ENCODE data around the gene CALML4. TPM values are rescaled to one million over a fixed set of nuclear protein-coding genes. Genes with fewer than 3 reads are reported as not detected.
"Not testable (repeated sequence)": the region's sequence is repeated elsewhere in the genome, so short reads cannot be mapped to it uniquely, and the experiment has no call there.

The CALML4 gene
- total RNA-seq, 2 donors from 2014 or later = 6.0 to 7.0 TPM

GRCh38 chr15:68230157-68231100, 25.3 kb upstream of the CALML4 start:
- Mint-ChIP-seq H3K36me3 (ENCODE audit: insufficient read depth in 2 of 2) (peaks cover 0 to 5% of the 10 kb centered on the region in 2 donors), H3K27ac (peak overlapping the region; percentile 78), H3K4me3 (peak overlapping the region; percentile 94 to 97), H3K27me3 (ENCODE audit: low read depth) (no peaks in the 10 kb centered on the region), H3K4me1 (ENCODE audit: low read depth) (peaks cover 54% of the 10 kb centered on the region), H3K9me3 (no peaks in the 10 kb centered on the region)
- no peak for ATAC-seq (replicated peaks in 1 of 2)
- no peak for DNase-seq

- peaks cover 63% of the 10 kb centered on the region for H3K4me1 Mint-ChIP-seq (ENCODE audit: low read depth)
- H3K27me3 Mint-ChIP-seq (ENCODE audit: low read depth) = no peaks in the 10 kb centered on the region
- H3K27ac Mint-ChIP-seq = peak within 1 kb of the TSS; percentile 78
- H3K9me3 Mint-ChIP-seq = no peaks in the 10 kb centered on the region
- peaks cover 0 to 8% of the 10 kb centered on the region in 2 donors for H3K36me3 Mint-ChIP-seq (ENCODE audit: insufficient read depth in 2 of 2)
- ATAC-seq (replicated peaks in 1 of 2) (peak; percentile 91 to 92), DNase-seq (peak; percentile 84 to 87)
- peak within 1 kb of the TSS; percentile 95 to 97 for H3K4me3 Mint-ChIP-seq
Observed at GRCh38 chr15:68229386-68230156, 24.4 kb upstream of the CALML4 start, which contains the start of gene CLN6. CLN6 (minus strand) TSS chr15:68229728; CDS start chr15:68229584, 144 bp downstream.

GRCh38 chr15:68228971-68229385, 23.8 kb upstream of the CALML4 start:
- DNase-seq = peak in 1 of 2 donors; percentile 25

GRCh38 chr15:68228143-68228970, 23.2 kb upstream of the CALML4 start:
- peak overlapping the region; percentile 76 for H3K27ac Mint-ChIP-seq
- ATAC-seq (replicated peaks in 1 of 2) (no peak), DNase-seq (no peak)
- H3K27me3 Mint-ChIP-seq (ENCODE audit: low read depth) = no peaks in the 10 kb centered on the region
- peak overlapping the region; percentile 95 to 97 for H3K4me3 Mint-ChIP-seq
- no peaks in the 10 kb centered on the region for H3K9me3 Mint-ChIP-seq
- peaks cover 0 to 8% of the 10 kb centered on the region in 2 donors for H3K36me3 Mint-ChIP-seq (ENCODE audit: insufficient read depth in 2 of 2)
- H3K4me1 Mint-ChIP-seq (ENCODE audit: low read depth) = peaks cover 63% of the 10 kb centered on the region

More at GRCh38 chr15:68228971-68229385, 23.8 kb upstream of the CALML4 start:
- Mint-ChIP-seq H3K36me3 (ENCODE audit: insufficient read depth in 2 of 2) (peaks cover 0 to 8% of the 10 kb centered on the region in 2 donors), H3K9me3 (no peaks in the 10 kb centered on the region), H3K4me3 (peak overlapping the region; percentile 95 to 97), H3K4me1 (ENCODE audit: low read depth) (peaks cover 63% of the 10 kb centered on the region), H3K27ac (peak overlapping the region; percentile 76), H3K27me3 (ENCODE audit: low read depth) (no peaks in the 10 kb centered on the region)
- peak in 1 of 2 donors; percentile 0 for ATAC-seq (replicated peaks in 1 of 2)

GRCh38 chr15:68227643-68228142, 22.6 kb upstream of the CALML4 start:
- DNase-seq (no peak), ATAC-seq (replicated peaks in 1 of 2) (no peak)
- Mint-ChIP-seq H3K27me3 (ENCODE audit: low read depth) (no peaks in the 10 kb centered on the region), H3K36me3 (ENCODE audit: insufficient read depth in 2 of 2) (peaks cover 0 to 8% of the 10 kb centered on the region in 2 donors), H3K4me3 (peak overlapping the region; percentile 95 to 97), H3K4me1 (ENCODE audit: low read depth) (peaks cover 63% of the 10 kb centered on the region), H3K27ac (no peak overlapping the region), H3K9me3 (no peaks in the 10 kb centered on the region)

GRCh38 chr15:68225442-68225841, 20.3 kb upstream of the CALML4 start:
- H3K4me3 Mint-ChIP-seq = not testable (repeated sequence)

GRCh38 chr15:68224546-68225250, 19.6 kb upstream of the CALML4 start:
- Mint-ChIP-seq H3K27me3 (ENCODE audit: low read depth) (no peaks in the 10 kb centered on the region), H3K36me3 (ENCODE audit: insufficient read depth in 2 of 2) (peaks cover 0 to 8% of the 10 kb centered on the region in 2 donors), H3K4me1 (ENCODE audit: low read depth) (peaks cover 42% of the 10 kb centered on the region), H3K27ac (peak overlapping the region; percentile 50), H3K4me3 (peak overlapping the region in 1 of 2 donors; percentile 53), H3K9me3 (no peaks in the 10 kb centered on the region)
- ATAC-seq (replicated peaks in 1 of 2) (no peak), DNase-seq (no peak)

More at GRCh38 chr15:68225442-68225841, 20.3 kb upstream of the CALML4 start:
- H3K36me3 Mint-ChIP-seq (ENCODE audit: insufficient read depth in 2 of 2); ATAC-seq (replicated peaks in 1 of 2); H3K27ac Mint-ChIP-seq; H3K9me3 Mint-ChIP-seq; H3K27me3 Mint-ChIP-seq (ENCODE audit: low read depth); DNase-seq: not testable (repeated sequence)
- peaks cover 49% of the 10 kb centered on the region for H3K4me1 Mint-ChIP-seq (ENCODE audit: low read depth)

GRCh38 chr15:68224108-68224507, 19.0 kb upstream of the CALML4 start:
- ATAC-seq (replicated peaks in 1 of 2) = no peak
- Mint-ChIP-seq H3K27me3 (ENCODE audit: low read depth) (no peaks in the 10 kb centered on the region), H3K4me1 (ENCODE audit: low read depth) (peaks cover 41% of the 10 kb centered on the region), H3K36me3 (ENCODE audit: insufficient read depth in 2 of 2) (peaks cover 0 to 8% of the 10 kb centered on the region in 2 donors), H3K4me3 (no peak overlapping the region), H3K27ac (no peak overlapping the region), H3K9me3 (no peaks in the 10 kb centered on the region)
- no peak for DNase-seq

- no peak for ATAC-seq (replicated peaks in 1 of 2)
Observed at GRCh38 chr15:68223171-68223570, 18.0 kb upstream of the CALML4 start.

GRCh38 chr15:68222432-68222743, 17.3 kb upstream of the CALML4 start:
- not testable (repeated sequence) for ATAC-seq (replicated peaks in 1 of 2); H3K27ac Mint-ChIP-seq; H3K4me3 Mint-ChIP-seq; H3K27me3 Mint-ChIP-seq (ENCODE audit: low read depth); DNase-seq; H3K36me3 Mint-ChIP-seq (ENCODE audit: insufficient read depth in 2 of 2); H3K9me3 Mint-ChIP-seq
- H3K4me1 Mint-ChIP-seq (ENCODE audit: low read depth) = peaks cover 26% of the 10 kb centered on the region

More at GRCh38 chr15:68223171-68223570, 18.0 kb upstream of the CALML4 start:
- Mint-ChIP-seq H3K4me3 (no peak overlapping the region), H3K27me3 (ENCODE audit: low read depth) (no peaks in the 10 kb centered on the region), H3K9me3 (no peaks in the 10 kb centered on the region), H3K36me3 (ENCODE audit: insufficient read depth in 2 of 2) (peaks cover 2 to 3% of the 10 kb centered on the region in 2 donors), H3K27ac (no peak overlapping the region), H3K4me1 (ENCODE audit: low read depth) (peaks cover 34% of the 10 kb centered on the region)
- DNase-seq = no peak

- not testable (repeated sequence) for DNase-seq; H3K27ac Mint-ChIP-seq; ATAC-seq (replicated peaks in 1 of 2); H3K4me3 Mint-ChIP-seq; H3K36me3 Mint-ChIP-seq (ENCODE audit: insufficient read depth in 2 of 2); H3K27me3 Mint-ChIP-seq (ENCODE audit: low read depth); H3K9me3 Mint-ChIP-seq
- H3K4me1 Mint-ChIP-seq (ENCODE audit: low read depth) = peaks cover 20% of the 10 kb centered on the region
Observed at GRCh38 chr15:68221530-68222431, 16.6 kb upstream of the CALML4 start.
